ENCODE results near the gene IGFBP4. TPM values are rescaled to one million over a fixed set of nuclear protein-coding genes. Genes with fewer than 3 reads are reported as not detected.

IGFBP4 gene
- total RNA-seq, 4 donors from 2014 or later, result 675 to 1,301 (median 748) TPM

DNA sequence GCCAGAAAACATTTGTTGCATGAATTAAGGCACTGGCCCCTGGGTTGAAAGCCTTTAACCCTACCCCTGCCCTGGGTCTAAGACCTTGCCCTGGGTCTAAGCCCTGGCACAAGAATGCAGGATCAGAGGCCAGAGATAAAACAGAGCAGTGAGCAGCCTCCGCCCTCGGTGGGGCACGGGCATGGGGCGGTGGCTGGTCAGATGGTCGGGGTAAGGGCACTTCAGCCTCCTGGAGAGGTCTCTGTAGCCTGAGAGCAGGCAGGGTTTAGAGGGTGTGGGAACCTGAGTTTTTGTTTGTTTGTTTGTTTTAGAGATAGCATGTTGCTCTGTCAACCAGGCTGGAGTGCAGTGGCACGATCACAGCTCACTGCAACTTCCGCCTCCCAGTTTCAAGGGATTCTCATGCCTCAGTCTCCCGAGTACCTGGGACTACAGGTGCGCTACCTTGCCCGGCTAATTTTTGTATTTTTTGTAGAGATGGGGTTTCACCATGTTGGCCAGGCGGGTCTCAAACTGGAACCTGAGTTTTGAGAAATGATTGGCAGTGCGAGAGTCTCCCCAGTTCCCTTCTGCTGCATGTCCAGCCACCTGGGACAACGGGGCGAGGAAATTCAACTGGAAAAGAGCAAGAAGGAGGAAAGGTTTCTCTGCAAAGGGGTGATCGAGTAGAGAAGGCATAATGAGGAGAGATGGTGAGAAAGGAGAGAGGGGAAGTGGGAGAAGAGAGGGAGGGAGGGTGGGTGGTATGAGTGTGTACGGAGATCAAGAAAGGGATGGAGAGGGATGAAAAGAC is 30.5 kb downstream of the IGFBP4 start:
- Histone ChIP-seq H3K36me3 (no peaks in the 10 kb centered on the region), H3K4me3 (no peak overlapping the region), H3K9me3 (no peaks in the 10 kb centered on the region), H3K27me3 (no peaks in the 10 kb centered on the region), H3K4me1 (peaks cover 0 to 44% (median 13%) of the 10 kb centered on the region in 4 donors), H3K27ac (peak overlapping the region in 2 of 4 donors; percentile 19 to 68)
- 70% methylated on average over 16 of the region's 16 CpGs for WGBS, 2 donors
- DNase-seq (ENCODE audit: low spot score in 2 of 2), result no peak
- TF ChIP-seq, protein P1, sequence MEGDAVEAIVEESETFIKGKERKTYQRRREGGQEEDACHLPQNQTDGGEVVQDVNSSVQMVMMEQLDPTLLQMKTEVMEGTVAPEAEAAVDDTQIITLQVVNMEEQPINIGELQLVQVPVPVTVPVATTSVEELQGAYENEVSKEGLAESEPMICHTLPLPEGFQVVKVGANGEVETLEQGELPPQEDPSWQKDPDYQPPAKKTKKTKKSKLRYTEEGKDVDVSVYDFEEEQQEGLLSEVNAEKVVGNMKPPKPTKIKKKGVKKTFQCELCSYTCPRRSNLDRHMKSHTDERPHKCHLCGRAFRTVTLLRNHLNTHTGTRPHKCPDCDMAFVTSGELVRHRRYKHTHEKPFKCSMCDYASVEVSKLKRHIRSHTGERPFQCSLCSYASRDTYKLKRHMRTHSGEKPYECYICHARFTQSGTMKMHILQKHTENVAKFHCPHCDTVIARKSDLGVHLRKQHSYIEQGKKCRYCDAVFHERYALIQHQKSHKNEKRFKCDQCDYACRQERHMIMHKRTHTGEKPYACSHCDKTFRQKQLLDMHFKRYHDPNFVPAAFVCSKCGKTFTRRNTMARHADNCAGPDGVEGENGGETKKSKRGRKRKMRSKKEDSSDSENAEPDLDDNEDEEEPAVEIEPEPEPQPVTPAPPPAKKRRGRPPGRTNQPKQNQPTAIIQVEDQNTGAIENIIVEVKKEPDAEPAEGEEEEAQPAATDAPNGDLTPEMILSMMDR (IDR thresholded peaks at IDR 0.05), result no peak
- TF ChIP-seq EP300 (IDR thresholded peaks at IDR 0.05) (no peak), POLR2A (IDR thresholded peaks at IDR 0.05) (no peak)

DNA sequence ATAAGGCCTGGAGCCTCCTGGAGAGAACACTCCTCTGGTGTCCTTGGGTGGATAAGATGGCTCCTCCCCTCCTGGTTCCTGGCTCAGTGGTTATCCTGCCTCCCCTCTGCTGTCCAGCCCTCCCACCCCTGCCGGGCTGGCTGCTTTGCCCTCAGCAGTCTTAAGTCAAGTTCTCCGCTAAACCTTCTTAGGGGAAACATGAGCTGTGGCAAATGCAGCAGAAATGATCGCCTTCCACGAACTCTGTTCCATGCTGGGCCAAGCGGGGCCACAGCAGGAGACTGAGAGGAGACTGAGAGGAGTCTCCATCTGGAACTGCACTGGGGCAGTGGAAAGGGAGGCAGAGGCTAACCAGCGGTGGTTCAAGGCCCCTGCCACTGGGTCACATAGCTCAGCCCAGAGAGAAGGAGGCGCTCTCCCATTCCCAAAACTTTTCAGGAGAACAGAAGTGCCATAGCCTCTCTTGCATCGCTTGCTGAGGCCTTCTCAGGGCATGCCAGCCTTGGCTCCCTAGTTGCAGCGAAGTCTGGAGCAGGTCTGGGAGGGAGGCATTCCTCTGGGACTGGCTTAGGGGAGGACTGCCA is 31.3 kb downstream of the IGFBP4 start:
- no peak for TF ChIP-seq POLR2A (IDR thresholded peaks at IDR 0.05)
- TF ChIP-seq EP300 (IDR thresholded peaks at IDR 0.05), result no peak
- TF ChIP-seq, protein P1 (IDR thresholded peaks at IDR 0.05), result no peak
- H3K27me3 ChIP-seq, result no peaks in the 10 kb centered on the region
- no peak for DNase-seq (ENCODE audit: low spot score in 2 of 2)
- H3K27ac ChIP-seq, result peak overlapping the region in 2 of 4 donors; percentile 19 to 68
- H3K36me3 ChIP-seq, result no peaks in the 10 kb centered on the region
- no peaks in the 10 kb centered on the region for H3K9me3 ChIP-seq
- peaks cover 0 to 44% (median 13%) of the 10 kb centered on the region in 4 donors for H3K4me1 ChIP-seq
- WGBS, 2 donors, result 57 to 73% methylated on average over 9 of the region's 9 CpGs
- H3K4me3 ChIP-seq, result no peak overlapping the region

DNA sequence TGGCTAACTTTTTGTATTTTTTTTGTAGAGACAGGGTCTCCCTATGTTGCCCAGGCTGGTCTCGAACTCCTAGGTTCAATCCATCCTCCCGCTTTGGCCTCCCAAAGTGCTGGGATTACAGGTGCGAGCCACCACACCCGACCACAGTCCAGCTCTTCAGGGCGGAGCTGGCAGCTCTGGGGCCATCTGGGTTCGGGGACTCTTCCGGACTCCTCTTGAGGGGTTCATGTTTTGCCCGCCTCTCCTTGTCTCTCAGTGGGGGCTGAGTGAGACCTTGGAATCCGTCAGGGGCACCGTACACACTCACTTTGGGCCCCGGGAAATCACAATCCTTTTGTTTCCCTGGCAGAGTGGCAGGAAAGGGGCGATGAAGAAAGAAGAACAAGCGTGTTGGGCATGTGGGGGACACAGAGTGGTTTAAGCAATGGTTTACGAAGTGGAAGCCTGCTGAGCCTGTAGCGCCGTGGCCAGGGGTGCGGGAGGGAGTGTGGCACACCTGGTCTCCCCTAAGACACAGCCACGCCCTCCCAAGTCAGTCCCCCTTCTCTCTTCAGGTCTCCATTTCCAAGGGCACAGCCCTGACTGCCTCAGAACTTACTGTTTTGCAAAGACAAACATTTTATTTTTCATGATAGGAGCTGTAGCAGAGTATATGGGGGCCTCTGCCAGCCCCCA is 32.1 kb downstream of the IGFBP4 start:
- Histone ChIP-seq H3K27me3 (no peaks in the 10 kb centered on the region), H3K27ac (peak overlapping the region in 3 of 4 donors; percentile 61 to 68 (median 63)), H3K36me3 (no peaks in the 10 kb centered on the region), H3K9me3 (no peaks in the 10 kb centered on the region), H3K4me3 (no peak overlapping the region), H3K4me1 (peaks cover 0 to 46% (median 15%) of the 10 kb centered on the region in 4 donors)
- 80 to 85% methylated on average over 18 of the region's 18 CpGs for WGBS, 2 donors
- TF ChIP-seq EP300 (IDR thresholded peaks at IDR 0.05), result no peak
- TF ChIP-seq, protein P1 (IDR thresholded peaks at IDR 0.05), result no peak
- TF ChIP-seq POLR2A (IDR thresholded peaks at IDR 0.05), result no peak
- no peak for DNase-seq (ENCODE audit: low spot score in 2 of 2)

DNA sequence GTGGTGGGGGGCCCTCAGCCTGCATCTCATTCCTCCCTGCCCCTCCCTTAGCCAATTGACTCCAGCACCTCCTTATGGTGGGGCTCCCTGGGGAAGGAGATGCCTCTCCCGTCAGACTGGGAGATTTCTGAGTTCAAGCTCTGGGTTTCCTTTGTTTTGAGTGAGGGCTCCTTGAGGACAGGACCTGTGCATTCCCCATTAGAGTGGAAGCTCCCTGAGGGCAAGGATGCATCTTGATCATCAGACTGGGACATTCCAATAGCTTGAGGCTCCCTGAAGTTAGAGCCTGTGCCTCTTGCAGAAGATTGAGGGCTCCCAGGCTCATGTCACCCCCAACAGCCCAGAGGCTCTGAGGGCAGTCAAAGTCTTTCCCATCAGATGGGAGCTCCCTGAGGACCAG is 34.5 kb downstream of the IGFBP4 start:
- no peak overlapping the region for H3K27ac ChIP-seq
- no peaks in the 10 kb centered on the region for H3K9me3 ChIP-seq
- H3K36me3 ChIP-seq, result no peaks in the 10 kb centered on the region
- H3K27me3 ChIP-seq, result no peaks in the 10 kb centered on the region
- WGBS, 2 donors, result 75 to 90% methylated on average over 1 of the region's 1 CpG
- H3K4me3 ChIP-seq, result no peak overlapping the region
- no peak for DNase-seq (ENCODE audit: low spot score in 2 of 2)
- TF ChIP-seq EP300 (IDR thresholded peaks at IDR 0.05), result no peak
- no peak for TF ChIP-seq POLR2A (IDR thresholded peaks at IDR 0.05)
- TF ChIP-seq, protein P1 (IDR thresholded peaks at IDR 0.05), result no peak
- H3K4me1 ChIP-seq, result peaks cover 0 to 34% (median 13%) of the 10 kb centered on the region in 4 donors

All from tibial nerve (tissue), 4 donors.